ENCODE data around the gene FSTL1. TPM values are rescaled to one million over a fixed set of nuclear protein-coding genes. Genes with fewer than 3 reads are reported as not detected.

Gene FSTL1
- total and polyA plus RNA-seq, 7 experiments from 2014 or later: 0.05 to 0.58 (median 0.29) TPM; not detected in 3

DNA sequence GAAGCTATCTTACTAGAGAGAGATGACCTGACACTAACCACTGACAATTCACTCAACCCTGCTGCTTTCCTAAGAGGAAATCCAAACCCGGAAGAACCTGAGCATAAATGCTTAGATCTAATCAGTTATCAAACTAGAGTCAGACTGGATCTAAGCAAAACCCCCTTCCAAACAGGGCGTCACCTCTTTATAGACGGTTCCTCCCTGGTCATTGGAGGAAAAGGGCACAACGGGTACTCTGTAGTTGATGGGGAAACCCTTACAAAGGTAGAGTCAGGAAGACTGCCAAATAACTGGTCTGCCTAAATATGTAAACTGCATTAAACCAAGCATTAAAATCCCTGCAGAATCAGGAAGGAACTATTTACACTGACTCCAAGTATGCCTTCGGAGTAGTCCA lies 41.3 kb upstream of the FSTL1 start:
- H3K9me3 Mint-ChIP-seq: peaks cover 0 to 40% (median 12%) of the 10 kb centered on the region in 11 donors
- DNase-seq (no peak), ATAC-seq (no peak)
- no peak overlapping the region for H3K4me3 ChIP-seq (ENCODE audit: low read length)
- H3K9me3 ChIP-seq (ENCODE audit: control insufficient read depth in 2 of 3, low read length in 3 of 3): peaks cover 0 to 10% (median 0%) of the 10 kb centered on the region in 3 experiments
- no peaks in the 10 kb centered on the region for H3K36me3 ChIP-seq (ENCODE audit: control insufficient read depth in 2 of 3, insufficient read depth in 3 of 3, low read length in 3 of 3)
- H3K36me3 Mint-ChIP-seq: peaks cover 0 to 4% (median 3%) of the 10 kb centered on the region in 5 donors
- no peaks in the 10 kb centered on the region for H3K4me1 ChIP-seq (ENCODE audit: control insufficient read depth in 2 of 2, insufficient read depth in 2 of 2, low read length in 2 of 2)
- POLR2A ChIA-PET: no interaction called here
- H3K27me3 Mint-ChIP-seq: peaks cover 9 to 56% (median 35%) of the 10 kb centered on the region in 5 donors
- H3K4me1 Mint-ChIP-seq: no peaks in the 10 kb centered on the region
- intact Hi-C loops (cut with micrococcal nuclease): no loop called here
- CTCF ChIA-PET: no interaction called here
- no peak overlapping the region for H3K27ac ChIP-seq (ENCODE audit: low read depth, low read length)
- no peak overlapping the region for H3K4me3 Mint-ChIP-seq
- no peaks in the 10 kb centered on the region for H3K27me3 ChIP-seq (ENCODE audit: control insufficient read depth in 2 of 2, insufficient read depth in 2 of 2, low read length in 2 of 2)
- H3K27ac Mint-ChIP-seq: no peak overlapping the region

- no peak overlapping the region for H3K27ac Mint-ChIP-seq
- ATAC-seq (no peak), DNase-seq (no peak)
- no peaks in the 10 kb centered on the region for H3K36me3 ChIP-seq (ENCODE audit: control insufficient read depth in 2 of 3, insufficient read depth in 3 of 3, low read length in 3 of 3)
- intact Hi-C loops (cut with micrococcal nuclease): no loop called here
- POLR2A ChIA-PET: no interaction called here
- no peaks in the 10 kb centered on the region for H3K4me1 ChIP-seq (ENCODE audit: control insufficient read depth in 2 of 2, insufficient read depth in 2 of 2, low read length in 2 of 2)
- H3K4me3 Mint-ChIP-seq: no peak overlapping the region
- peaks cover 0 to 4% (median 3%) of the 10 kb centered on the region in 5 donors for H3K36me3 Mint-ChIP-seq
- H3K9me3 ChIP-seq (ENCODE audit: control insufficient read depth in 2 of 3, low read length in 3 of 3): no peaks in the 10 kb centered on the region
- no peaks in the 10 kb centered on the region for H3K27me3 ChIP-seq (ENCODE audit: control insufficient read depth in 2 of 2, insufficient read depth in 2 of 2, low read length in 2 of 2)
- peaks cover 15 to 66% (median 56%) of the 10 kb centered on the region in 5 donors for H3K27me3 Mint-ChIP-seq
- CTCF ChIA-PET: no interaction called here
- peaks cover 0 to 21% (median 6%) of the 10 kb centered on the region in 11 donors for H3K9me3 Mint-ChIP-seq
- H3K4me3 ChIP-seq (ENCODE audit: low read length): no peak overlapping the region
- H3K27ac ChIP-seq (ENCODE audit: low read depth, low read length): no peak overlapping the region
- H3K4me1 Mint-ChIP-seq: no peaks in the 10 kb centered on the region
Measured at GRCh38 chr3:120489421-120489820, 38.6 kb upstream of the FSTL1 start.

GRCh38 chr3:120488296-120488695 lies 37.5 kb upstream of the FSTL1 start:
- ChIA-PET POLR2A (interaction anchor here (0.6 kb wide), 1 partner anchor 11 kb away, joined by 3 read pairs; no protein-coding TSS in a partner anchor), CTCF (no interaction called here)
- H3K27me3 Mint-ChIP-seq: peaks cover 15 to 65% (median 58%) of the 10 kb centered on the region in 5 donors
- H3K4me1 Mint-ChIP-seq: no peaks in the 10 kb centered on the region
- peaks cover 0 to 3% (median 0%) of the 10 kb centered on the region in 5 donors for H3K36me3 Mint-ChIP-seq
- no peak overlapping the region for H3K27ac Mint-ChIP-seq
- intact Hi-C loops (cut with micrococcal nuclease): no loop called here
- peaks cover 0 to 10% (median 0%) of the 10 kb centered on the region in 11 donors for H3K9me3 Mint-ChIP-seq
- H3K27me3 ChIP-seq (ENCODE audit: control insufficient read depth in 2 of 2, insufficient read depth in 2 of 2, low read length in 2 of 2): no peaks in the 10 kb centered on the region
- no peak overlapping the region for H3K4me3 ChIP-seq (ENCODE audit: low read length)
- DNase-seq (no peak), ATAC-seq (no peak)
- no peak overlapping the region for H3K4me3 Mint-ChIP-seq
- H3K27ac ChIP-seq (ENCODE audit: low read depth, low read length): no peak overlapping the region
- no peaks in the 10 kb centered on the region for H3K4me1 ChIP-seq (ENCODE audit: control insufficient read depth in 2 of 2, insufficient read depth in 2 of 2, low read length in 2 of 2)
- H3K9me3 ChIP-seq (ENCODE audit: control insufficient read depth in 2 of 3, low read length in 3 of 3): no peaks in the 10 kb centered on the region
- no peaks in the 10 kb centered on the region for H3K36me3 ChIP-seq (ENCODE audit: control insufficient read depth in 2 of 3, insufficient read depth in 3 of 3, low read length in 3 of 3)

GRCh38 chr3:120487191-120487650 lies 36.4 kb upstream of the FSTL1 start:
- POLR2A ChIA-PET: no interaction called here
- ATAC-seq (no peak), DNase-seq (no peak)
- Histone ChIP-seq H3K4me1 (ENCODE audit: control insufficient read depth in 2 of 2, insufficient read depth in 2 of 2, low read length in 2 of 2) (no peaks in the 10 kb centered on the region), H3K27me3 (ENCODE audit: control insufficient read depth in 2 of 2, insufficient read depth in 2 of 2, low read length in 2 of 2) (no peaks in the 10 kb centered on the region), H3K36me3 (ENCODE audit: control insufficient read depth in 2 of 3, insufficient read depth in 3 of 3, low read length in 3 of 3) (no peaks in the 10 kb centered on the region), H3K27ac (ENCODE audit: low read depth, low read length) (no peak overlapping the region), H3K4me3 (ENCODE audit: low read length) (no peak overlapping the region), H3K9me3 (ENCODE audit: control insufficient read depth in 2 of 3, low read length in 3 of 3) (no peaks in the 10 kb centered on the region)
- CTCF ChIA-PET: no interaction called here
- intact Hi-C loops (cut with micrococcal nuclease): no loop called here
- Mint-ChIP-seq H3K27ac (no peak overlapping the region), H3K36me3 (peaks cover 0 to 3% (median 0%) of the 10 kb centered on the region in 5 donors), H3K4me1 (no peaks in the 10 kb centered on the region), H3K27me3 (peaks cover 14 to 61% (median 51%) of the 10 kb centered on the region in 5 donors), H3K9me3 (peaks cover 0 to 8% (median 0%) of the 10 kb centered on the region in 11 donors), H3K4me3 (no peak overlapping the region)

DNA sequence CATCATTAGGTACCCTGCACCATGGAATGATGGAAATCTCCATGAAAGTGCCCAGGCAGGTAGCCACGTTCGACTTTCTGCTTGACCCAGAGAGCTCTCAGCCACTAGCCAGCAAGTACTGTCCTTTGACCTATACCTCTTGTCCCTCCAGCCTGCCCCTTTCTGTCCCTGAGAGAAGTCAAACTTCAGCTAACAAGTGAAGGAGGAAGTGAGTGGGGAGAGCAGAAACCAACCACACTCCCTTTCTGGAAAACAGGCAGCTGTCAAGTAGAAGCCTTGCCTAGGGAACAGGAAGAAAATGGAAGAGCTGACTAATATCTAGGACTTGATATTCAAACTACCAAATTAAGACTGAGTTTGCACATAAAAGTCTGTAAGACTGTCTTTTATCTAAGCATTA lies 30.3 kb upstream of the FSTL1 start:
- ATAC-seq (no peak), DNase-seq (no peak)
- Histone ChIP-seq H3K4me1 (ENCODE audit: control insufficient read depth in 2 of 2, insufficient read depth in 2 of 2, low read length in 2 of 2) (no peaks in the 10 kb centered on the region), H3K36me3 (ENCODE audit: control insufficient read depth in 2 of 3, insufficient read depth in 3 of 3, low read length in 3 of 3) (no peaks in the 10 kb centered on the region), H3K9me3 (ENCODE audit: control insufficient read depth in 2 of 3, low read length in 3 of 3) (no peaks in the 10 kb centered on the region), H3K27ac (ENCODE audit: low read depth, low read length) (no peak overlapping the region), H3K27me3 (ENCODE audit: control insufficient read depth in 2 of 2, insufficient read depth in 2 of 2, low read length in 2 of 2) (no peaks in the 10 kb centered on the region), H3K4me3 (ENCODE audit: low read length) (no peak overlapping the region)
- ChIA-PET POLR2A (no interaction called here), CTCF (no interaction called here)
- Mint-ChIP-seq H3K4me3 (no peak overlapping the region), H3K9me3 (no peaks in the 10 kb centered on the region), H3K36me3 (no peaks in the 10 kb centered on the region), H3K27me3 (peaks cover 0 to 34% (median 4%) of the 10 kb centered on the region in 5 donors), H3K4me1 (no peaks in the 10 kb centered on the region), H3K27ac (no peak overlapping the region)
- intact Hi-C loops (cut with micrococcal nuclease): no loop called here

DNA sequence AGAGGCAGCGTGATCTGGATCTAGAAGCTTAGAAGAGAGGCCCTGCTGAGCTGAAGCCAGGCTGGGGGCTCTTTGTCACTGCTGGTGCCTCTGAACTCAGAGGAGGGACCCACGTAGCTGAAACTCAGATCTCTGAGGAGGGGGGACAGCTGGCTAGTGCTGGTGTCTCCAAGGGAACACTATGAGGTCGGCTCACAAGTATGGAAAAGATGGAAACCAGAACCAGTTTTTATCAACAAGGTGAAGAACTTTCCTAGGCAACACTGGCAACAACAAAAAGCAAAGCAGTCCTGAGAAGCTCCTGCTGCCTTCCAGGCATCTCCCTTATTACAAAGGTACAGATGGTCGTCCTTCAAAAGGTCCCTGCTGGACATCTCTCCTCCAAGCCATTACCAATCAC lies 27.0 kb upstream of the FSTL1 start:
- Histone ChIP-seq H3K36me3 (ENCODE audit: control insufficient read depth in 2 of 3, insufficient read depth in 3 of 3, low read length in 3 of 3) (no peaks in the 10 kb centered on the region), H3K4me3 (ENCODE audit: low read length) (no peak overlapping the region), H3K9me3 (ENCODE audit: control insufficient read depth in 2 of 3, low read length in 3 of 3) (no peaks in the 10 kb centered on the region), H3K27me3 (ENCODE audit: control insufficient read depth in 2 of 2, insufficient read depth in 2 of 2, low read length in 2 of 2) (no peaks in the 10 kb centered on the region), H3K27ac (ENCODE audit: low read depth, low read length) (no peak overlapping the region), H3K4me1 (ENCODE audit: control insufficient read depth in 2 of 2, insufficient read depth in 2 of 2, low read length in 2 of 2) (no peaks in the 10 kb centered on the region)
- CTCF ChIA-PET: no interaction called here
- H3K27ac Mint-ChIP-seq: no peak overlapping the region
- H3K9me3 Mint-ChIP-seq: no peaks in the 10 kb centered on the region
- POLR2A ChIA-PET: interaction anchor here (0.8 kb wide), 1 partner anchor 10 kb away, joined by 3 read pairs; no protein-coding TSS in a partner anchor
- H3K27me3 Mint-ChIP-seq: peaks cover 3 to 16% (median 5%) of the 10 kb centered on the region in 5 donors
- H3K4me3 Mint-ChIP-seq: no peak overlapping the region
- DNase-seq (no peak), ATAC-seq (no peak)
- H3K36me3 Mint-ChIP-seq: no peaks in the 10 kb centered on the region
- H3K4me1 Mint-ChIP-seq: no peaks in the 10 kb centered on the region
- intact Hi-C loops (cut with micrococcal nuclease): no loop called here

- Mint-ChIP-seq H3K36me3 (no peaks in the 10 kb centered on the region), H3K27ac (no peak overlapping the region), H3K9me3 (no peaks in the 10 kb centered on the region), H3K27me3 (peaks cover 9 to 16% (median 13%) of the 10 kb centered on the region in 5 donors), H3K4me3 (no peak overlapping the region), H3K4me1 (no peaks in the 10 kb centered on the region)
- H3K4me3 ChIP-seq (ENCODE audit: low read length): no peak overlapping the region
- ChIA-PET CTCF (interaction anchor here (1.1 kb wide), 1 partner anchor 58 kb away, joined by 3 read pairs; no protein-coding TSS in a partner anchor), POLR2A (no interaction called here)
- no peaks in the 10 kb centered on the region for H3K27me3 ChIP-seq (ENCODE audit: control insufficient read depth in 2 of 2, insufficient read depth in 2 of 2, low read length in 2 of 2)
- H3K4me1 ChIP-seq (ENCODE audit: control insufficient read depth in 2 of 2, insufficient read depth in 2 of 2, low read length in 2 of 2): no peaks in the 10 kb centered on the region
- intact Hi-C loops (cut with micrococcal nuclease): no loop called here
- DNase-seq (no peak), ATAC-seq (no peak)
- H3K36me3 ChIP-seq (ENCODE audit: control insufficient read depth in 2 of 3, insufficient read depth in 3 of 3, low read length in 3 of 3): no peaks in the 10 kb centered on the region
- no peaks in the 10 kb centered on the region for H3K9me3 ChIP-seq (ENCODE audit: control insufficient read depth in 2 of 3, low read length in 3 of 3)
- no peak overlapping the region for H3K27ac ChIP-seq (ENCODE audit: low read depth, low read length)
Measured at GRCh38 chr3:120475722-120476377, 25.1 kb upstream of the FSTL1 start.

Measured in naive thymus-derived CD4-positive, alpha-beta T cell (primary cell).